Left lung (tissue), 10 donors: ENCODE measurements around the gene RHO. TPM values are rescaled to one million over a fixed set of nuclear protein-coding genes. Genes with fewer than 3 reads are reported as not detected.

Experiments used
- ATAC-seq: fragments of 200-7000 bp; cut with Tn5 transposase; one replicate; pipeline ENCODE4 v1.9.1; 2020; ENCODE audit warnings: moderate library complexity
- DNase-seq, 4 donors: peaks; one replicate each; pipeline ENCODE4 v3.0.0-alpha.2; 2013 to 2020
- H3K27ac ChIP-seq, 2 donors: fragments of 200-600 bp; sonication (generic) in 1 of 2; one replicate each; pipeline versions ENCODE4 v1.5.0 to v1.8.0; 2020 to 2021
- H3K27me3 ChIP-seq, 2 donors: fragments of 200-600 bp; sonication (generic) in 1 of 2; one replicate each; pipeline versions ENCODE4 v1.5.0 to v1.8.0; 2020 to 2021
- H3K36me3 ChIP-seq, 2 donors: fragments of 200-600 bp; sonication (generic) in 1 of 2; one replicate each; pipeline versions ENCODE4 v1.5.0 to v1.8.0; 2020 to 2021
- H3K4me1 ChIP-seq, 2 donors: fragments of 200-600 bp; one replicate each; pipeline ENCODE4 v1.8.0; 2021
- H3K4me3 ChIP-seq, 2 donors: fragments of 200-600 bp; sonication (generic) in 1 of 2; one replicate each; pipeline versions ENCODE4 v1.5.0 to v1.8.0; 2020 to 2021; ENCODE audit warnings: mild to moderate bottlenecking in 1 of 2
- H3K9me3 ChIP-seq, 2 donors: fragments of 200-600 bp; sonication (generic) in 1 of 2; one replicate each; pipeline versions ENCODE4 v1.5.0 to v1.8.0; 2020 to 2021
- CTCF ChIP-seq, 2 donors: fragments of 200-600 bp; sonication (generic) in 1 of 2; IDR thresholded peaks; one replicate each; pipeline versions ENCODE4 v1.5.0 to v1.8.0; 2021; ENCODE audit warnings: antibody characterized with exemption in 2 of 2
- intact Hi-C, 2 donors: fragments of 100-400 bp; cut with DNase I; formaldehyde crosslinking; loops; one replicate each; pipeline versions ENCODE4 v1.11.2 to v1.14.2; 2022
- polyA plus RNA-seq, 6 donors: library from polyadenylated mRNA; unstranded; fragments of 120-200 nt; gene quantifications; one replicate each; pipeline ENCODE4 v1.2.1, GENCODE V29; 2013; ENCODE audit not compliant: insufficient read length in 6 of 6
- total RNA-seq, 2 donors: library from RNA; stranded (reverse); fragmentation: NEBNext Ultra II Directional; extraction: Animal tissue kit (Norgen Biotek cat#: 25700); gene quantifications; one replicate each; pipeline ENCODE4 v1.2.1, GENCODE V29; 2021
- donor health status: DM: no; HTN: yes; CAD: no.
- donor health status: DM: no; HTN: no; CAD: no.

Gene RHO
- total and polyA plus RNA-seq, 8 donors: 0.08 to 0.17 (median 0.09) TPM; not detected in 2

- DNase-seq: no peak
- H3K4me1 ChIP-seq: peaks cover 0 to 18% of the 10 kb centered on the region in 2 donors
- peaks cover 0 to 26% of the 10 kb centered on the region in 2 donors for H3K36me3 ChIP-seq
- no peaks in the 10 kb centered on the region for H3K9me3 ChIP-seq
- no peak for TF ChIP-seq CTCF (IDR thresholded peaks at IDR 0.05)
- intact Hi-C loops: no loop called here
- no peak for ATAC-seq
- H3K27me3 ChIP-seq: no peaks in the 10 kb centered on the region
- H3K27ac ChIP-seq: no peak overlapping the region
- H3K4me3 ChIP-seq: no peak overlapping the region
Measured at GRCh38 chr3:129521611-129522010, 6.8 kb upstream of the RHO start.

- H3K27ac ChIP-seq: no peak overlapping the region
- ATAC-seq: no peak
Measured at GRCh38 chr3:129522953-129523352, 5.5 kb upstream of the RHO start.

GRCh38 chr3:129524081-129524480 lies 4.4 kb upstream of the RHO start:
- intact Hi-C loops: no loop called here
- no peaks in the 10 kb centered on the region for H3K9me3 ChIP-seq
- H3K27me3 ChIP-seq: no peaks in the 10 kb centered on the region
- H3K4me3 ChIP-seq: no peak overlapping the region
- TF ChIP-seq CTCF (IDR thresholded peaks at IDR 0.05): no peak
- ATAC-seq: no peak
- peak in 1 of 4 donors; percentile 6 for DNase-seq
- no peak overlapping the region for H3K27ac ChIP-seq
- peaks cover 0 to 22% of the 10 kb centered on the region in 2 donors for H3K4me1 ChIP-seq
- H3K36me3 ChIP-seq: peaks cover 0 to 6% of the 10 kb centered on the region in 2 donors

More at GRCh38 chr3:129522953-129523352, 5.5 kb upstream of the RHO start:
- H3K4me1 ChIP-seq: peaks cover 0 to 22% of the 10 kb centered on the region in 2 donors
- H3K27me3 ChIP-seq: no peaks in the 10 kb centered on the region
- DNase-seq: no peak
- no peak for TF ChIP-seq CTCF (IDR thresholded peaks at IDR 0.05)
- peaks cover 0 to 17% of the 10 kb centered on the region in 2 donors for H3K36me3 ChIP-seq
- no peak overlapping the region for H3K4me3 ChIP-seq
- intact Hi-C loops: no loop called here
- no peaks in the 10 kb centered on the region for H3K9me3 ChIP-seq

GRCh38 chr3:129525341-129525968 lies 3.0 kb upstream of the RHO start:
- Histone ChIP-seq H3K9me3 (no peaks in the 10 kb centered on the region), H3K4me1 (peaks cover 0 to 30% of the 10 kb centered on the region in 2 donors), H3K36me3 (no peaks in the 10 kb centered on the region), H3K27me3 (no peaks in the 10 kb centered on the region), H3K27ac (peak overlapping the region in 1 of 2 donors; percentile 87), H3K4me3 (no peak overlapping the region)
- TF ChIP-seq CTCF (IDR thresholded peaks at IDR 0.05): no peak
- intact Hi-C loops: no loop called here
- DNase-seq: peak in 1 of 4 donors; percentile 76
- ATAC-seq: peak; percentile 55

GRCh38 chr3:129526121-129526900 lies 2.1 kb upstream of the RHO start:
- H3K27me3 ChIP-seq: no peaks in the 10 kb centered on the region
- intact Hi-C loops: no loop called here

More at GRCh38 chr3:129526121-129526900, 2.1 kb upstream of the RHO start:
- Histone ChIP-seq H3K4me3 (no peak overlapping the region), H3K27ac (peak overlapping the region in 1 of 2 donors; percentile 87), H3K4me1 (peaks cover 0 to 30% of the 10 kb centered on the region in 2 donors), H3K9me3 (no peaks in the 10 kb centered on the region), H3K36me3 (no peaks in the 10 kb centered on the region)
- ATAC-seq: peak; percentile 69
- TF ChIP-seq CTCF (IDR thresholded peaks at IDR 0.05): no peak
- DNase-seq: peak in 1 of 4 donors; percentile 50
